Liver (tissue), 9 donors: Measurements from ENCODE around the gene FAM120C. TPM values are rescaled to one million over a fixed set of nuclear protein-coding genes. Genes with fewer than 3 reads are reported as not detected.

Experiments
- DNase-seq: peaks from one replicate; pipeline ENCODE4 v3.0.0-alpha.2; 2017; ENCODE audit warnings: low spot score
- H3K27ac ChIP-seq, 2 donors: one replicate each; pipeline ENCODE4 v1.7.0; 2013; ENCODE audit warnings: inconsistent platforms in 2 of 2, low read length in 2 of 2, control low read depth in 1 of 2, low read depth in 1 of 2, mild to moderate bottlenecking in 1 of 2
- H3K27me3 ChIP-seq, 4 donors: one replicate each; pipeline versions ENCODE4 v1.6.1 to v1.7.0; 2013; ENCODE audit warnings: low read length in 3 of 4, inconsistent platforms in 1 of 4, mild to moderate bottlenecking in 1 of 4, moderate library complexity in 1 of 4; ENCODE audit not compliant: control insufficient read depth in 4 of 4, insufficient read depth in 4 of 4
- H3K36me3 ChIP-seq, 4 donors: one replicate each; pipeline versions ENCODE4 v1.6.1 to v1.7.0; 2013; ENCODE audit warnings: low read length in 3 of 4, mild to moderate bottlenecking in 3 of 4, low read depth in 1 of 4, moderate library complexity in 1 of 4; ENCODE audit not compliant: control insufficient read depth in 4 of 4, insufficient read depth in 3 of 4
- H3K4me1 ChIP-seq, 4 donors: one replicate each; pipeline versions ENCODE4 v1.6.1 to v1.7.0; 2013; ENCODE audit warnings: low read length in 3 of 4, mild to moderate bottlenecking in 3 of 4, moderate library complexity in 1 of 4; ENCODE audit not compliant: control insufficient read depth in 4 of 4, insufficient read depth in 4 of 4
- H3K4me3 ChIP-seq, 3 donors: one replicate each; pipeline versions ENCODE4 v1.6.1 to v1.7.0; 2013; ENCODE audit warnings: low read length in 3 of 3, control low read depth in 1 of 3, low read depth in 1 of 3, mild to moderate bottlenecking in 1 of 3
- H3K9ac ChIP-seq, 2 donors: one replicate each; pipeline ENCODE4 v1.7.0; 2013; ENCODE audit warnings: low read length in 2 of 2, mild to moderate bottlenecking in 2 of 2, moderate library complexity in 2 of 2, control low read depth in 1 of 2, low read depth in 1 of 2
- H3K9me3 ChIP-seq, 4 donors: one replicate each; pipeline versions ENCODE4 v1.6.1 to v1.7.0; 2013; ENCODE audit warnings: low read length in 3 of 4; ENCODE audit not compliant: control insufficient read depth in 4 of 4
- ATF3 ChIP-seq: IDR thresholded peaks from 2 replicates; pipeline ENCODE4 v1.6.1; 2016; ENCODE audit warnings: antibody characterized with exemption
- CTCF ChIP-seq: fragments of 150-350 bp; IDR thresholded peaks from 2 replicates; pipeline ENCODE4 v1.5.1; 2017; ENCODE audit warnings: improper control_type of control experiment, low read depth, low read length; ENCODE audit not compliant: missing input control
- EGR1 ChIP-seq, 2 donors: IDR thresholded peaks; 2 replicates each; pipeline ENCODE4 v1.6.1; 2016 to 2018; ENCODE audit warnings: antibody characterized with exemption in 2 of 2, low read depth in 2 of 2
- FOXA1 ChIP-seq: IDR thresholded peaks from 2 replicates; pipeline ENCODE4 v1.6.1; 2016; ENCODE audit warnings: antibody characterized with exemption
- FOXA2 ChIP-seq: IDR thresholded peaks from 2 replicates; pipeline ENCODE4 v1.6.1; 2016; ENCODE audit warnings: antibody characterized with exemption
- GABPA ChIP-seq, 2 donors: IDR thresholded peaks in 1 of 2; conservative IDR thresholded peaks in 1 of 2; 2 replicates each; pipeline ENCODE4 v1.6.1; 2016; ENCODE audit warnings: antibody characterized with exemption in 2 of 2, mild to moderate bottlenecking in 1 of 2, moderate library complexity in 1 of 2
- HNF4A ChIP-seq, 2 donors: conservative IDR thresholded peaks; 2 replicates each; pipeline ENCODE4 v1.6.1; 2016; ENCODE audit warnings: antibody characterized with exemption in 2 of 2, mild to moderate bottlenecking in 2 of 2
- HNF4G ChIP-seq: IDR thresholded peaks from 2 replicates; pipeline ENCODE4 v1.6.1; 2016; ENCODE audit warnings: antibody characterized with exemption
- JUND ChIP-seq, 2 donors: IDR thresholded peaks; 2 replicates each; pipeline ENCODE4 v1.6.1; 2016; ENCODE audit warnings: antibody characterized with exemption in 2 of 2
- MAX ChIP-seq: IDR thresholded peaks from 2 replicates; pipeline ENCODE4 v1.6.1; 2016; ENCODE audit warnings: antibody characterized with exemption
- NR2F2 ChIP-seq: IDR thresholded peaks from 2 replicates; pipeline ENCODE4 v1.6.1; 2016; ENCODE audit warnings: antibody characterized with exemption
- RAD21 ChIP-seq, 2 donors: IDR thresholded peaks; 2 replicates each; pipeline ENCODE4 v1.6.1; 2016; ENCODE audit warnings: antibody characterized with exemption in 2 of 2, mild to moderate bottlenecking in 2 of 2
- RXRA ChIP-seq, 2 donors: IDR thresholded peaks; 2 replicates each; pipeline ENCODE4 v1.6.1; 2017 to 2018; ENCODE audit warnings: antibody characterized with exemption in 2 of 2, mild to moderate bottlenecking in 1 of 2
- TAF1 ChIP-seq: conservative IDR thresholded peaks from 2 replicates; pipeline ENCODE4 v1.6.1; 2016; ENCODE audit warnings: antibody characterized with exemption, mild to moderate bottlenecking
- YY1 ChIP-seq: IDR thresholded peaks from 2 replicates; pipeline ENCODE4 v1.6.1; 2016; ENCODE audit warnings: antibody characterized with exemption, mild to moderate bottlenecking
- ZBTB33 ChIP-seq: IDR thresholded peaks from 2 replicates; pipeline ENCODE4 v1.6.1; 2016; ENCODE audit warnings: antibody characterized with exemption
- WGBS: extraction: QIAGEN DNeasy Blood & Tissue Kit; methylation state at CpG from one replicate; pipeline ENCODE4 v1.1.7; 2013; 5-methylcytosine and 5-hydroxymethylcytosine counted together
- polyA plus RNA-seq, 2 donors: library from polyadenylated mRNA; stranded (reverse) in 1 of 2; unstranded in 1 of 2; fragments of 200-250 nt in 1 of 2; fragments of >200 nt in 1 of 2; fragmentation: Nextera tagmentation in 1 of 2; extraction: Ambion mirVana in 1 of 2; gene quantifications; one replicate each; pipeline versions ENCODE4 v1.2.1 to v1.2.3, GENCODE V29; 2013 to 2015
- total RNA-seq, 2 donors: library from RNA; depleted of rRNA; stranded (reverse); fragments of >200 nt; gene quantifications; one replicate each; pipeline ENCODE4 v1.2.3, GENCODE V29; 2014
- donor health status: healthy.
- donor health status: healthy.
- donor health status: healthy.
- donor health status: healthy.
- donor health status: healthy.

FAM120C gene
- total and polyA plus RNA-seq, 4 donors = 1.8 to 3.7 (median 2.3) TPM

- no peak overlapping the region for H3K27ac ChIP-seq
- no peak for DNase-seq
- H3K36me3 ChIP-seq = no peaks in the 10 kb centered on the region
- no peaks in the 10 kb centered on the region for H3K9me3 ChIP-seq
- no peak overlapping the region for H3K9ac ChIP-seq
- no peaks in the 10 kb centered on the region for H3K4me1 ChIP-seq
- no peaks in the 10 kb centered on the region for H3K27me3 ChIP-seq
- H3K4me3 ChIP-seq = no peak overlapping the region
- no peak for TF ChIP-seq FOXA1
- TF ChIP-seq GABPA (IDR thresholded peaks at IDR 0.05 in 1 of 2, conservative IDR thresholded peaks at IDR 0.05 in 1 of 2) = no peak
- TF ChIP-seq HNF4G = no peak
- TF ChIP-seq HNF4A (conservative IDR thresholded peaks at IDR 0.05) = no peak
- TF ChIP-seq RXRA (IDR thresholded peaks at IDR 0.05) = no peak
- TF ChIP-seq RAD21 (IDR thresholded peaks at IDR 0.05) = no peak
- TF ChIP-seq ZBTB33 = no peak
- TF ChIP-seq FOXA2 = no peak
- no peak for TF ChIP-seq YY1
- no peak for TF ChIP-seq CTCF
- no peak for TF ChIP-seq EGR1 (IDR thresholded peaks at IDR 0.05; ENCODE audit: low read depth in 2 of 2)
- no peak for TF ChIP-seq JUND (IDR thresholded peaks at IDR 0.05)
- TF ChIP-seq MAX = no peak
Observed at GRCh38 chrX:54066841-54067240, 116.2 kb downstream of the FAM120C start.

GRCh38 chrX:54064564-54064963, 118.5 kb downstream of the FAM120C start:
- no peak for TF ChIP-seq RAD21 (IDR thresholded peaks at IDR 0.05)
- TF ChIP-seq HNF4G = no peak
- TF ChIP-seq JUND (IDR thresholded peaks at IDR 0.05) = no peak
- TF ChIP-seq ZBTB33 = no peak
- TF ChIP-seq ATF3 = no peak
- TF ChIP-seq FOXA2 = no peak
- no peak for TF ChIP-seq CTCF
- TF ChIP-seq TAF1 = no peak
- TF ChIP-seq HNF4A (conservative IDR thresholded peaks at IDR 0.05) = no peak
- TF ChIP-seq EGR1 (IDR thresholded peaks at IDR 0.05; ENCODE audit: low read depth in 2 of 2) = no peak
- TF ChIP-seq FOXA1 = no peak
- no peak for TF ChIP-seq NR2F2
- no peak for TF ChIP-seq MAX
- TF ChIP-seq RXRA (IDR thresholded peaks at IDR 0.05) = no peak
- no peak for TF ChIP-seq GABPA (IDR thresholded peaks at IDR 0.05 in 1 of 2, conservative IDR thresholded peaks at IDR 0.05 in 1 of 2)
- WGBS = 94% methylated on average over 3 of the region's 3 CpGs
- Histone ChIP-seq H3K27ac (no peak overlapping the region), H3K9me3 (no peaks in the 10 kb centered on the region), H3K4me1 (no peaks in the 10 kb centered on the region), H3K4me3 (no peak overlapping the region), H3K9ac (no peak overlapping the region), H3K27me3 (no peaks in the 10 kb centered on the region), H3K36me3 (no peaks in the 10 kb centered on the region)
- DNase-seq = no peak
